ENCODE results near the gene MUS81. TPM values are rescaled to one million over a fixed set of nuclear protein-coding genes. Genes with fewer than 3 reads are reported as not detected.

Gene MUS81
- total RNA-seq, 1 donor from 2014 or later: 52.8 TPM

DNA sequence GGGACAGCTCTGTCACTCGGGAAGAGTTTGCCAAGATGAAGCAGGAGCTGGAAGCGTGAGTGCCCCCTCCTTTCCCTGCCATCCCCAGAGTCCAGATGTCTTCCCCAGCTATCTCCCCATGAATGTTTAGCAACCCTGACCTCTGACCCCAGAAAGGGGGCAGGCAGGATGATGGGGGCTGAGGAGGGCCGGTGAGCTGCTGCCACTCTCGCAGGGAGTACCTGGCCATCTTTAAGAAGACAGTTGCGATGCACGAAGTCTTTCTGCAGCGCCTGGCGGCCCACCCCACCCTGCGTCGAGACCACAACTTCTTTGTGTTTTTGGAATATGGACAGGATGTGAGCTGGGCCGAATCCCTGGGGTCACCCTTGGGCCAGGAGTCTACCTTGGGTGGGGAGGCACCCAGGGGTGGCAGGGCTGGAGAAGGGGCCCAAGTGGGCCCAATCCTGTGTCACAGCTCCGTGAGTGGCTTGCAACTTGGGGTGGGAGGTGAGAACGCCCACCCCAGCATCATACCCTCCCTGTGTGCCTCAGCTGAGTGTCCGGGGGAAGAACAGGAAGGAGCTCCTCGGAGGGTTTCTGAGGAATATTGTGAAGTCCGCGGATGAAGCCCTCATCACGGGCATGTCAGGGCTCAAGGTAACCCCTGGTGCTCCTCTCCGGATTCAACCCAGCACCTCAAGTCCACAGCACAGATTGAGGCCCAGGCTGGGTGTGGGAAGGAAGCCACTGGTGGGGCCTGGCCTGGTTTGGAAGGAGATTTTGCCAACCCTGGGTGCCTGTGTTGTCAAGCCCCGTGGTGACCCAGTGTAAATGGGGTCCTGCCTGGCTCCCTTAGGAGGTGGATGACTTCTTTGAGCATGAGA lies 9.8 kb upstream of the MUS81 start:
- Histone ChIP-seq H3K4me3 (no peak overlapping the region), H3K9me3 (peaks cover 3% of the 10 kb centered on the region), H3K27ac (no peak overlapping the region), H3K36me3 (peaks cover 40% of the 10 kb centered on the region), H3K4me1 (peaks cover 4% of the 10 kb centered on the region), H3K27me3 (ENCODE audit: low read depth) (no peaks in the 10 kb centered on the region)
- ATAC-seq (peak; percentile 3 to 25), DNase-seq (no peak)
- intact Hi-C loops (cut with DNase I): no loop called here
- TF ChIP-seq CTCF (IDR thresholded peaks at IDR 0.05): no peak

DNA sequence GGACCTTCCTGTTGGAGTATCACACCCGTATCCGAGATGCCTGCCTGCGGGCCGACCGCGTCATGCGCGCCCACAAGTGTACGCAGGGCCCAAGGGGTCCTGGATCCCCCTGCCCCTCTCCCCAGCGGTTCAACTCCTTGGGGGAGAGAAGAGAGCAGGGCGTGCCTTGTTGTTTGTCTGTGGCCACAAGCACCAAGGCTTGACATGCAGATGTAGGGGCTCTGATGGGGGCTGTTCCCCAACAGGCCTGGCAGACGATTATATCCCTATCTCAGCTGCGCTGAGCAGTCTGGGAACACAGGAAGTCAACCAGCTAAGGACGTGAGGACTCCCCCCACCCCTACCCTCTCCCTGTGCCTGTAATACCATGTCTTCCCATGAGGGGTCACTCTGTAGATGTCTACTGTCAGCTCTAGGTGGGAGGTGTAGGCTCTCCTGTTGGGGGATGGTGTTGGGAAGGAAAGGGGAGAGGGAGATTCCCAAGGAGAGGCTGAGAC lies 9.1 kb upstream of the MUS81 start:
- H3K9me3 ChIP-seq: peaks cover 3% of the 10 kb centered on the region
- H3K27me3 ChIP-seq (ENCODE audit: low read depth): no peaks in the 10 kb centered on the region
- H3K4me3 ChIP-seq: no peak overlapping the region
- ATAC-seq (peak; percentile 7 to 9), DNase-seq (no peak)
- peak; percentile 33 for TF ChIP-seq CTCF (IDR thresholded peaks at IDR 0.05)
- intact Hi-C loops (cut with DNase I): no loop called here
- no peak overlapping the region for H3K27ac ChIP-seq
- peaks cover 11% of the 10 kb centered on the region for H3K4me1 ChIP-seq
- peaks cover 47% of the 10 kb centered on the region for H3K36me3 ChIP-seq

DNA sequence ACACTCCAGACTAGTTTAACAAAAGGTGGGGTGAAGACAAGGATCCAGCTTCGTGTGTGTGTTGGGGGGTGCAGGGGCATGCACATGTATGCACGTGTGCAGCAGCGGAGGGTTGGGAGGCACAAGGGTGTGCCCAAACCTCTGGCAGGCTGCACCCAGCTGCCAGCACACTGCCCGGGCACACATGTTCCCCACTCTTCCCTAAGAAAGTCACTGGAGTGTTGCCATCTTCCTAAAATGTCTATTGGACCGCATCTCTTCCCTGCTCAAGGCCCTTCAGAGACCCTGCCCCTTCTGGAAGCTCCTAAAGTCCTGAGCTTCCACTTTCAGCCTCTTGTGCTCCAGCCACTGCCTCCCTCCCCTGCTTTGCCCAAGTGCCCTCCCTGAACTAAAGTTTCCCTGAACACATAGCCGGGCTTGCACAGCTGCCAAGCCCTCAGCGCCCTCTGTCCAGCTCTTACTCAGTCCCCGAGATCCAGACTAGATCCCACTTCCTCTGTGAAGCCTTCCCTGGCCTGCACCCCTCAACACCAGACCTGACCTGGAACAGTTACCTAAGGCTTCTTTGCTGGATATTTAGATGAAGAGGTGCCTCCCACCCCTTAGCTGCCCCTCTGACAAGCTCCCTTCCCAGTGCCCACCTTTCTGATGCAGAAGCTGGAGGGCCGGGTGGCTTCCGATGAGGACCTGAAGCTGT lies 8.3 kb upstream of the MUS81 start:
- intact Hi-C loops (cut with DNase I): no loop called here
- ATAC-seq: no peak

DNA sequence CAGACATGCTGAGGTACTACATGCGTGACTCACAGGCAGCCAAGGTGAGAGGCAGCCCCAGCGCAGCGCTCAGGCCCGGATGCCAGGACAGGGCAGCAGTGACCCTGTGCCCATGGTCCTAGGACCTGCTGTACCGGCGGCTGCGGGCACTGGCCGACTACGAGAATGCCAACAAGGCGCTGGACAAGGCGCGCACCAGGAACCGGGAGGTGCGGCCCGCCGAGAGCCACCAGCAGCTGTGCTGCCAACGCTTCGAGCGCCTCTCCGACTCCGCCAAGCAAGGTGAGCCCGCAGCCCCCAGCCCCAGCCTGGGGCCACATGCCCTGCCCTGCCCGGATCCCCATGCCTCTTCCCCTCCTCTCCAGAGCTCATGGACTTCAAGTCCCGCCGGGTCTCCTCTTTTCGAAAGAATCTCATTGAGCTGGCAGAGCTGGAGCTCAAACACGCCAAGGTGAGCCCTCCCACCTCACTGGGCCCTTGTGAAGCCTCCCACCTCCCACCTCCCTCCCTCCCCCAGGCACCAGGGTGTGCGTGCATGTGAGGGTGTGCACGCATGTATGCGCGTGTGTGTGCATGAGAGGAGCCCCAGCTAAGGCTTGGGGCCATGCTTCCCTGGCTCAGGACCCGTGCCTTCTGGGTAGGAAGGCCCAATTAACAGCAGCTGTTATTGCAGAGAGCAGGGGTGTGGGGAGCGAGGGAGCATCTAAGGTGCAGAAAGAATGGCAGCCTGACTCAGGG lies 7.6 kb upstream of the MUS81 start:
- ATAC-seq (no peak), DNase-seq (no peak)
- H3K9me3 ChIP-seq: peaks cover 3% of the 10 kb centered on the region
- no peak for TF ChIP-seq CTCF (IDR thresholded peaks at IDR 0.05)
- no peak overlapping the region for H3K27ac ChIP-seq
- no peaks in the 10 kb centered on the region for H3K27me3 ChIP-seq (ENCODE audit: low read depth)
- H3K4me1 ChIP-seq: peaks cover 18% of the 10 kb centered on the region
- H3K36me3 ChIP-seq: peaks cover 48% of the 10 kb centered on the region
- no peak overlapping the region for H3K4me3 ChIP-seq
- intact Hi-C loops (cut with DNase I): no loop called here

More for the DNA sequence above, 8.3 kb upstream of the MUS81 start:
- Histone ChIP-seq H3K4me1 (peaks cover 18% of the 10 kb centered on the region), H3K9me3 (peaks cover 3% of the 10 kb centered on the region), H3K27ac (no peak overlapping the region), H3K4me3 (no peak overlapping the region), H3K36me3 (peaks cover 48% of the 10 kb centered on the region), H3K27me3 (ENCODE audit: low read depth) (no peaks in the 10 kb centered on the region)
- no peak for DNase-seq
- TF ChIP-seq CTCF (IDR thresholded peaks at IDR 0.05): no peak

GRCh38 chr11:65853246-65853979 lies 6.8 kb upstream of the MUS81 start:
- no peak for DNase-seq
- H3K4me3 ChIP-seq: no peak overlapping the region
- peaks cover 18% of the 10 kb centered on the region for H3K4me1 ChIP-seq
- no peak for TF ChIP-seq CTCF (IDR thresholded peaks at IDR 0.05)
- peaks cover 3% of the 10 kb centered on the region for H3K9me3 ChIP-seq
- intact Hi-C loops (cut with DNase I): no loop called here
- no peak overlapping the region for H3K27ac ChIP-seq
- ATAC-seq: no peak
- H3K36me3 ChIP-seq: peaks cover 48% of the 10 kb centered on the region
- no peaks in the 10 kb centered on the region for H3K27me3 ChIP-seq (ENCODE audit: low read depth)

All from lower lobe of right lung (tissue), 2 donors.